ENCODE data around the gene LRRC4.
A peak's percentile ranks its signal among the peaks of the same experiment; 100 is the strongest.

Gene LRRC4

DNA sequence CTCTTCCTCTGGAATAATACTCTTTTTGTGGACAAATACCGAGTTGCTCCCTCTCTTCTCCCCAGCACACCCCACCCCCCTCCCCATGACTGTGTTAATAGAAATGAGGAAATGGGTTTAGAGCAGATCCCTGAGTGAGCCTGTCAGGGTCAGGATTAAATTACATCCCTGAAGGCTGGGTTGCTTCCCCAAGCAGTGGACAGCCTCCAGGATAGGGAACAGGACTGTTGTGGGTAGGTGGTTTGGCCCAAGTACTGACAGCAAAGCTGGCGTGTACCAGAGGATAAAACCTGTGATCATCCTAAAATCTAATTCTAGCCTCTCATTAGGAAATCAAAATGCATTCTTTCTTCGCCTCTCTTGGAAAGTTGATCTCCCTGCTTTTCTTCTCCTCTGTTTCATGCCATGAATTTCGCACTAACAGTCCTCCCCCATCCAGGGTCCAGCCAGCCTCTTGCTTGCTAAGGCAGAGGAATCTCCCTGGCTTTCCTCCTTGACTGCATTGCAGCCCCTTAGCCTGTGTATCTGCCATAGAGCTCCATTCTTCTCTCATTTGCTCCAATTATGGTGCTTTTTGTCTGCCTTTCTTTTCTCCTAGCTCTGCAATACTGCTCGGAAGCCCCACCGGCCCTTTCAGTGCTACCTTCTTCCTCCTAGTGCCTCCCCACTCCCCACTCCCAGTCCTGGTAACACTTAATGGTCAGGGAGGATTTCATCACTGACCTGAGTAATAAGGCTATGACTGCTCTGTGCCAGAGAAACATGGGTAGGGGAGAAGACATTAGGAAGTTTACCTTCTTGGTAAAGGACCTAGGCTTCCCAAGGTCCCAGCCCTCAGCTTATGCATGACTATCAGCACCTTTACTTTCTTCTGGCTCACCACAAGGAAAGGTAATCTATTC is 8.4 kb downstream of the LRRC4 start:
- Histone ChIP-seq H3K56ac (ENCODE audit: low read length) (no peak overlapping the region), H3K18ac (ENCODE audit: low read length) (no peak overlapping the region), H3K9ac (ENCODE audit: low read length) (no peak overlapping the region), H3K23ac (ENCODE audit: low read length) (no peak overlapping the region), H3K4me1 (ENCODE audit: control insufficient read depth, low read depth, low read length) (peaks cover 16% of the 10 kb centered on the region), H3K79me2 (ENCODE audit: control insufficient read depth, insufficient read depth, low read length) (no peaks in the 10 kb centered on the region), H3K79me1 (ENCODE audit: low read length) (peaks cover 9% of the 10 kb centered on the region), H2BK15ac (replicated peaks; ENCODE audit: low read depth) (no peak overlapping the region), H2BK5ac (ENCODE audit: low read length) (no peak overlapping the region), H2AK5ac (ENCODE audit: low read length) (no peak overlapping the region), H3K27ac (ENCODE audit: low read depth, low read length) (no peak overlapping the region), H4K5ac (ENCODE audit: low read length) (no peak overlapping the region), H3K4me2 (ENCODE audit: low read length) (no peak overlapping the region), H3K4ac (ENCODE audit: low read depth, low read length) (no peak overlapping the region), H3K27me3 (ENCODE audit: insufficient read depth, low read length, poor library complexity) (no peaks in the 10 kb centered on the region), H2BK120ac (ENCODE audit: low read depth, low read length) (no peak overlapping the region), H4K8ac (ENCODE audit: low read depth, low read length) (no peak overlapping the region), H3K4me3 (ENCODE audit: low read length) (no peak overlapping the region), H3K36me3 (ENCODE audit: control insufficient read depth, insufficient read depth, low read length) (no peaks in the 10 kb centered on the region)
- WGBS (ENCODE audit: extremely low coverage, insufficient coverage, low lambda C conversion rate) = no CpG with 5 or more reads among the region's 6 CpGs
- peak; percentile 53 for DNase-seq

DNA sequence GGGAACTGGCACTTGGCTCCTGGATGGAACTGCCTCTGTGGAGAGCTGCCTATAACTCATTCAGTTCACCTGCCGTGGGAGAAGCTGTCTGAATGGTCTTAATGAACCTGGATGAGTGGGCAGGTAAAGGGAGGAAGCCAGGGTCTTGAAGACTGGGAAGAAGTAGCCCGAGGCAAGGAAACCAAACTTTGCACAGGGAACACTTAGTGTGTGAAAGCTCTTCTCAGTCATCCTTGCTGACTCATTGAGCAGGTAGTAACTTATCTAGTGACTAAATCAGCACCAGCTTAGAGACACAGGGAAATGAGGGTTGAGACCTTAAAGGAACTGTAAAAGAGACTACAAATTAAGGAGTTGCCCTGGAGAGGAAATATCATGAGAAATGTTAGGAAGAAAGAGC is 9.9 kb downstream of the LRRC4 start:
- no peak overlapping the region for H3K9ac ChIP-seq (ENCODE audit: low read length)
- no peak overlapping the region for H3K56ac ChIP-seq (ENCODE audit: low read length)
- WGBS (ENCODE audit: extremely low coverage, insufficient coverage, low lambda C conversion rate) = no CpG with 5 or more reads among the region's 2 CpGs
- H2BK5ac ChIP-seq (ENCODE audit: low read length) = no peak overlapping the region
- no peaks in the 10 kb centered on the region for H3K27me3 ChIP-seq (ENCODE audit: insufficient read depth, low read length, poor library complexity)
- H3K27ac ChIP-seq (ENCODE audit: low read depth, low read length) = no peak overlapping the region
- DNase-seq = peak; percentile 86
- no peak overlapping the region for H3K23ac ChIP-seq (ENCODE audit: low read length)
- H2AK5ac ChIP-seq (ENCODE audit: low read length) = no peak overlapping the region
- H3K4me3 ChIP-seq (ENCODE audit: low read length) = no peak overlapping the region
- no peaks in the 10 kb centered on the region for H3K79me2 ChIP-seq (ENCODE audit: control insufficient read depth, insufficient read depth, low read length)
- H3K36me3 ChIP-seq (ENCODE audit: control insufficient read depth, insufficient read depth, low read length) = no peaks in the 10 kb centered on the region
- no peak overlapping the region for H2BK120ac ChIP-seq (ENCODE audit: low read depth, low read length)
- H3K4ac ChIP-seq (ENCODE audit: low read depth, low read length) = no peak overlapping the region
- no peak overlapping the region for H3K4me2 ChIP-seq (ENCODE audit: low read length)
- H3K18ac ChIP-seq (ENCODE audit: low read length) = no peak overlapping the region
- H4K8ac ChIP-seq (ENCODE audit: low read depth, low read length) = no peak overlapping the region
- peaks cover 16% of the 10 kb centered on the region for H3K4me1 ChIP-seq (ENCODE audit: control insufficient read depth, low read depth, low read length)
- H2BK15ac ChIP-seq (replicated peaks; ENCODE audit: low read depth) = no peak overlapping the region
- H4K5ac ChIP-seq (ENCODE audit: low read length) = no peak overlapping the region
- peaks cover 5% of the 10 kb centered on the region for H3K79me1 ChIP-seq (ENCODE audit: low read length)

DNA sequence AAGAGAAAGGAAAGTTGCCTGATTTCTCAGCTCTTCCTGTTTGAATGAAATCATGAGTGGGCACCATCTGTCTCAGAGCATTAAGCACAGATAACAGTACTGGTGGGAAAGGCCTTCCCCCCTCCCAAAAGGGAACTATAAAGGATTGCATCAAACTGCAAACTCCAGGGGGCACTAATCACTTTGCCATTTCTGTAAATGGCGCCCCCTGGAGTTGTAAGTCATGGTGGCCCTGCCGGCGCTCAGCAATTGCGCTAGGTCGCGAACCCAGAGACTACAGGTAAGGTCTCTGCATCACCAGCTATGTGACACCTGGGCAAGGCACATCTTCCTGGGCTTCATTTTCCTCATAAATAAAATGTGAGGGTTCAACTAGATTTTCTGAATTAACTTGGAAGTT is 11.1 kb downstream of the LRRC4 start:
- peaks cover 16% of the 10 kb centered on the region for H3K4me1 ChIP-seq (ENCODE audit: control insufficient read depth, low read depth, low read length)
- no peak overlapping the region for H3K27ac ChIP-seq (ENCODE audit: low read depth, low read length)
- no peak overlapping the region for H3K4ac ChIP-seq (ENCODE audit: low read depth, low read length)
- no peak overlapping the region for H3K18ac ChIP-seq (ENCODE audit: low read length)
- H3K56ac ChIP-seq (ENCODE audit: low read length) = no peak overlapping the region
- H2BK15ac ChIP-seq (replicated peaks; ENCODE audit: low read depth) = no peak overlapping the region
- H3K23ac ChIP-seq (ENCODE audit: low read length) = no peak overlapping the region
- H3K9ac ChIP-seq (ENCODE audit: low read length) = no peak overlapping the region
- H2BK5ac ChIP-seq (ENCODE audit: low read length) = no peak overlapping the region
- H2BK120ac ChIP-seq (ENCODE audit: low read depth, low read length) = no peak overlapping the region
- no peak overlapping the region for H3K4me3 ChIP-seq (ENCODE audit: low read length)
- H3K27me3 ChIP-seq (ENCODE audit: insufficient read depth, low read length, poor library complexity) = no peaks in the 10 kb centered on the region
- no peaks in the 10 kb centered on the region for H3K36me3 ChIP-seq (ENCODE audit: control insufficient read depth, insufficient read depth, low read length)
- no peak overlapping the region for H2AK5ac ChIP-seq (ENCODE audit: low read length)
- DNase-seq = peak; percentile 80
- peaks cover 4% of the 10 kb centered on the region for H3K79me1 ChIP-seq (ENCODE audit: low read length)
- no peak overlapping the region for H4K8ac ChIP-seq (ENCODE audit: low read depth, low read length)
- no peak overlapping the region for H4K5ac ChIP-seq (ENCODE audit: low read length)
- no peaks in the 10 kb centered on the region for H3K79me2 ChIP-seq (ENCODE audit: control insufficient read depth, insufficient read depth, low read length)
- no peak overlapping the region for H3K4me2 ChIP-seq (ENCODE audit: low read length)
- WGBS (ENCODE audit: extremely low coverage, insufficient coverage, low lambda C conversion rate) = no CpG with 5 or more reads among the region's 6 CpGs

DNA sequence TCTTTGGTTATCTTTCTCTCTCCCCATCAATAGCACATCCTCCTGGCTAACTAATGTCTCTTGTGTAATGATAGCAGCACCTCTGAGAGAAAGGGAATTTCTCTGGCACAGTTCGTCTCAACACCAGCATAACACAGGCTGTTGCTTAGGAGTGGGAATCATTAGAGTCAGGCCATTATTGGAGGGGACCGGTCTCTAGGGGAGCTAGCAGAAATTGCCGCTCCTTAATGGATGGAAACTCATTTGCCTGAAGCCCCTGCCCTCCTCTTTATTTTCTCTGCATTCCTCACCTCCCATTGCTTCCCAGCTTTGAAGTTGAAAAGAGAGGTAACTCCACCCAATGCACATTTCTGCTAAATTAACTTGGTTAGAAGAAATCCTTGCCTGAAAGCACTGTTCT is 11.9 kb downstream of the LRRC4 start:
- DNase-seq = peak; percentile 54
- H3K4me3 ChIP-seq (ENCODE audit: low read length) = no peak overlapping the region
- WGBS (ENCODE audit: extremely low coverage, insufficient coverage, low lambda C conversion rate) = no CpG with 5 or more reads among the region's 3 CpGs

DNA sequence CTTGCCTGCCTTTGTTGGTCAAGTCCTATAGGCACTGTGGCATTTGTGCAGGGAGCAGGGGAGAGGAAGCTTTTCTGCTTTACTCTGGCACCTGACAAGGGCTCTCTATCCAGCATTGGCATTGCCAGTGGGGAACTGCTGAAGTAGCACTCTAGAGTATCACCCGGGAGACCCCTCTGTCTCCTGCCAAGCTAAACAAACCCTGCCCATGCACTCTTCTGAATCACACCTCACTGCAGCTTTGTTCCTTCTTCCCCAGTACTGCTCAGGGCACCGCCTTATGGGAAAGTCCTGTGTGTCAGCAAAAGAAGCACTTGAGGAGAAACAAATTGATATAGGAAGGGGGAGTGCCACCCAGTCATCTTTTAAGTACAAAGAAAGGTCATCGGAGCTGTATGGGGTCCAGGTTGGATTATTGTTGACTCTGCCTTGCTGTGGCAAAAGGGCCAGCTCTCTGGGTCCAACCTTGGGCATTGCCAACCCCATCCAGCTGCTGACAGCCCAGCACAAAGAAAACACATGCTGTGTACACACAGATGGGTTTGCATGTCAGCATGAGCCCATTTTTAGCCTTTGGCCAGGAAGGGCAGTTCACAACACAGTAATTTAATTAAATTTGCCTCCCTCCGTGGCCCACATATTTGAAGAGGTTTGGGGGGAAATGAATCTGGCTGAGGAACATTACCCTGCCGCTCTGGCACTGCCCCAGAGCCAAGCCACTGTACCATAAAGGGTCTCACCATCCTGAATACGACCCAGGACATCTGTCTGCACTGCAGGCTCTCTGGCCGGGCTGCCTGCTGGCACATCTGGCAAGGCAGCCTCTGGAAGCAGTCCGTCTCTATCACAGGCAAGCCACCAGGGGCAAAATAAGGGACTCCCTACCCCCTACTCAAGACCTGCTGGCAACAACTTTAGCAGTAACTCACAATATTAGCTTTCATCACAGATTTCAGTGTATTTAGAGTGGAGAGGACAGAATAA is 13.1 kb downstream of the LRRC4 start:
- H3K23ac ChIP-seq (ENCODE audit: low read length) = no peak overlapping the region
- DNase-seq = no peak
- no CpG with 5 or more reads among the region's 8 CpGs for WGBS (ENCODE audit: extremely low coverage, insufficient coverage, low lambda C conversion rate)

More for the DNA sequence above, 11.9 kb downstream of the LRRC4 start:
- Histone ChIP-seq H3K79me2 (ENCODE audit: control insufficient read depth, insufficient read depth, low read length) (no peaks in the 10 kb centered on the region), H3K79me1 (ENCODE audit: low read length) (peaks cover 7% of the 10 kb centered on the region), H3K4me2 (ENCODE audit: low read length) (no peak overlapping the region), H2BK5ac (ENCODE audit: low read length) (no peak overlapping the region), H2AK5ac (ENCODE audit: low read length) (no peak overlapping the region), H3K4ac (ENCODE audit: low read depth, low read length) (no peak overlapping the region), H2BK120ac (ENCODE audit: low read depth, low read length) (no peak overlapping the region), H3K23ac (ENCODE audit: low read length) (no peak overlapping the region), H3K27ac (ENCODE audit: low read depth, low read length) (no peak overlapping the region), H3K56ac (ENCODE audit: low read length) (no peak overlapping the region), H4K8ac (ENCODE audit: low read depth, low read length) (no peak overlapping the region), H3K9ac (ENCODE audit: low read length) (no peak overlapping the region), H3K27me3 (ENCODE audit: insufficient read depth, low read length, poor library complexity) (no peaks in the 10 kb centered on the region), H4K5ac (ENCODE audit: low read length) (no peak overlapping the region), H3K18ac (ENCODE audit: low read length) (no peak overlapping the region), H2BK15ac (replicated peaks; ENCODE audit: low read depth) (no peak overlapping the region), H3K36me3 (ENCODE audit: control insufficient read depth, insufficient read depth, low read length) (no peaks in the 10 kb centered on the region), H3K4me1 (ENCODE audit: control insufficient read depth, low read depth, low read length) (peaks cover 16% of the 10 kb centered on the region)

More for the DNA sequence above, 13.1 kb downstream of the LRRC4 start:
- H3K4ac ChIP-seq (ENCODE audit: low read depth, low read length) = no peak overlapping the region
- H3K79me1 ChIP-seq (ENCODE audit: low read length) = peaks cover 6% of the 10 kb centered on the region
- no peak overlapping the region for H3K27ac ChIP-seq (ENCODE audit: low read depth, low read length)
- no peak overlapping the region for H3K9ac ChIP-seq (ENCODE audit: low read length)
- H2BK120ac ChIP-seq (ENCODE audit: low read depth, low read length) = no peak overlapping the region
- no peak overlapping the region for H2AK5ac ChIP-seq (ENCODE audit: low read length)
- H4K5ac ChIP-seq (ENCODE audit: low read length) = no peak overlapping the region
- H3K56ac ChIP-seq (ENCODE audit: low read length) = no peak overlapping the region
- no peaks in the 10 kb centered on the region for H3K36me3 ChIP-seq (ENCODE audit: control insufficient read depth, insufficient read depth, low read length)
- no peaks in the 10 kb centered on the region for H3K79me2 ChIP-seq (ENCODE audit: control insufficient read depth, insufficient read depth, low read length)
- H2BK15ac ChIP-seq (replicated peaks; ENCODE audit: low read depth) = no peak overlapping the region
- peaks cover 16% of the 10 kb centered on the region for H3K4me1 ChIP-seq (ENCODE audit: control insufficient read depth, low read depth, low read length)
- no peak overlapping the region for H4K8ac ChIP-seq (ENCODE audit: low read depth, low read length)
- H3K18ac ChIP-seq (ENCODE audit: low read length) = no peak overlapping the region
- no peak overlapping the region for H3K4me3 ChIP-seq (ENCODE audit: low read length)
- no peak overlapping the region for H3K4me2 ChIP-seq (ENCODE audit: low read length)
- no peak overlapping the region for H2BK5ac ChIP-seq (ENCODE audit: low read length)
- no peaks in the 10 kb centered on the region for H3K27me3 ChIP-seq (ENCODE audit: insufficient read depth, low read length, poor library complexity)
